Measurements from ENCODE around the gene KIAA0930. TPM values are rescaled to one million over a fixed set of nuclear protein-coding genes. Genes with fewer than 3 reads are reported as not detected.

Gene KIAA0930
- total and polyA plus RNA-seq, 2 experiments from 2014 or later: 15.0 to 78.6 TPM

- TF ChIP-seq REST (IDR thresholded peaks at IDR 0.05; ENCODE audit: unreplicated experiment) (no peak), EZH2 (IDR thresholded peaks at IDR 0.05; ENCODE audit: low read depth, unreplicated experiment) (no peak), POLR2AphosphoS5 (IDR thresholded peaks at IDR 0.05; ENCODE audit: low read depth) (no peak), JUNB (IDR thresholded peaks at IDR 0.05; ENCODE audit: unreplicated experiment) (no peak), ZNF331 (CRISPR knock-in tag; IDR thresholded peaks at IDR 0.05; ENCODE audit: low read depth) (no peak), STAT1 (IDR thresholded peaks at IDR 0.05; ENCODE audit: unreplicated experiment) (no peak), CREB1 (CRISPR knock-in tag; IDR thresholded peaks at IDR 0.05; ENCODE audit: low read depth) (no peak), NANOG (IDR thresholded peaks at IDR 0.05; ENCODE audit: borderline replicate concordance) (no peak), EZH2phosphoT487 (IDR thresholded peaks at IDR 0.05; ENCODE audit: unreplicated experiment) (no peak), ZNF114 (CRISPR knock-in tag; IDR thresholded peaks at IDR 0.05) (no peak)
- TF ChIP-seq, protein P1, sequence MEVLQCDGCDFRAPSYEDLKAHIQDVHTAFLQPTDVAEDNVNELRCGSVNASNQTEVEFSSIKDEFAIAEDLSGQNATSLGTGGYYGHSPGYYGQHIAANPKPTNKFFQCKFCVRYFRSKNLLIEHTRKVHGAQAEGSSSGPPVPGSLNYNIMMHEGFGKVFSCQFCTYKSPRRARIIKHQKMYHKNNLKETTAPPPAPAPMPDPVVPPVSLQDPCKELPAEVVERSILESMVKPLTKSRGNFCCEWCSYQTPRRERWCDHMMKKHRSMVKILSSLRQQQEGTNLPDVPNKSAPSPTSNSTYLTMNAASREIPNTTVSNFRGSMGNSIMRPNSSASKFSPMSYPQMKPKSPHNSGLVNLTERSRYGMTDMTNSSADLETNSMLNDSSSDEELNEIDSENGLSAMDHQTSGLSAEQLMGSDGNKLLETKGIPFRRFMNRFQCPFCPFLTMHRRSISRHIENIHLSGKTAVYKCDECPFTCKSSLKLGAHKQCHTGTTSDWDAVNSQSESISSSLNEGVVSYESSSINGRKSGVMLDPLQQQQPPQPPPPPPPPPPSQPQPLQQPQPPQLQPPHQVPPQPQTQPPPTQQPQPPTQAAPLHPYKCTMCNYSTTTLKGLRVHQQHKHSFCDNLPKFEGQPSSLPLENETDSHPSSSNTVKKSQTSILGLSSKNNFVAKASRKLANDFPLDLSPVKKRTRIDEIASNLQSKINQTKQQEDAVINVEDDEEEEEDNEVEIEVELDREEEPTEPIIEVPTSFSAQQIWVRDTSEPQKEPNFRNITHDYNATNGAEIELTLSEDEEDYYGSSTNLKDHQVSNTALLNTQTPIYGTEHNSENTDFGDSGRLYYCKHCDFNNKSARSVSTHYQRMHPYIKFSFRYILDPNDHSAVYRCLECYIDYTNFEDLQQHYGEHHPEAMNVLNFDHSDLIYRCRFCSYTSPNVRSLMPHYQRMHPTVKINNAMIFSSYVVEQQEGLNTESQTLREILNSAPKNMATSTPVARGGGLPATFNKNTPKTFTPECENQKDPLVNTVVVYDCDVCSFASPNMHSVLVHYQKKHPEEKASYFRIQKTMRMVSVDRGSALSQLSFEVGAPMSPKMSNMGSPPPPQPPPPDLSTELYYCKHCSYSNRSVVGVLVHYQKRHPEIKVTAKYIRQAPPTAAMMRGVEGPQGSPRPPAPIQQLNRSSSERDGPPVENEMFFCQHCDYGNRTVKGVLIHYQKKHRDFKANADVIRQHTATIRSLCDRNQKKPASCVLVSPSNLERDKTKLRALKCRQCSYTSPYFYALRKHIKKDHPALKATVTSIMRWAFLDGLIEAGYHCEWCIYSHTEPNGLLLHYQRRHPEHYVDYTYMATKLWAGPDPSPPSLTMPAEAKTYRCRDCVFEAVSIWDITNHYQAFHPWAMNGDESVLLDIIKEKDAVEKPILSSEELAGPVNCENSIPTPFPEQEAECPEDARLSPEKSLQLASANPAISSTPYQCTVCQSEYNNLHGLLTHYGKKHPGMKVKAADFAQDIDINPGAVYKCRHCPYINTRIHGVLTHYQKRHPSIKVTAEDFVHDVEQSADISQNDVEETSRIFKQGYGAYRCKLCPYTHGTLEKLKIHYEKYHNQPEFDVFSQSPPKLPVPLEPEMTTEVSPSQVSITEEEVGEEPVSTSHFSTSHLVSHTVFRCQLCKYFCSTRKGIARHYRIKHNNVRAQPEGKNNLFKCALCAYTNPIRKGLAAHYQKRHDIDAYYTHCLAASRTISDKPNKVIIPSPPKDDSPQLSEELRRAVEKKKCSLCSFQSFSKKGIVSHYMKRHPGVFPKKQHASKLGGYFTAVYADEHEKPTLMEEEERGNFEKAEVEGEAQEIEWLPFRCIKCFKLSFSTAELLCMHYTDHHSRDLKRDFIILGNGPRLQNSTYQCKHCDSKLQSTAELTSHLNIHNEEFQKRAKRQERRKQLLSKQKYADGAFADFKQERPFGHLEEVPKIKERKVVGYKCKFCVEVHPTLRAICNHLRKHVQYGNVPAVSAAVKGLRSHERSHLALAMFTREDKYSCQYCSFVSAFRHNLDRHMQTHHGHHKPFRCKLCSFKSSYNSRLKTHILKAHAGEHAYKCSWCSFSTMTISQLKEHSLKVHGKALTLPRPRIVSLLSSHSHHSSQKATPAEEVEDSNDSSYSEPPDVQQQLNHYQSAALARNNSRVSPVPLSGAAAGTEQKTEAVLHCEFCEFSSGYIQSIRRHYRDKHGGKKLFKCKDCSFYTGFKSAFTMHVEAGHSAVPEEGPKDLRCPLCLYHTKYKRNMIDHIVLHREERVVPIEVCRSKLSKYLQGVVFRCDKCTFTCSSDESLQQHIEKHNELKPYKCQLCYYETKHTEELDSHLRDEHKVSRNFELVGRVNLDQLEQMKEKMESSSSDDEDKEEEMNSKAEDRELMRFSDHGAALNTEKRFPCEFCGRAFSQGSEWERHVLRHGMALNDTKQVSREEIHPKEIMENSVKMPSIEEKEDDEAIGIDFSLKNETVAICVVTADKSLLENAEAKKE (CRISPR knock-in tag; IDR thresholded peaks at IDR 0.05): no peak
- TF ChIP-seq, protein P2, sequence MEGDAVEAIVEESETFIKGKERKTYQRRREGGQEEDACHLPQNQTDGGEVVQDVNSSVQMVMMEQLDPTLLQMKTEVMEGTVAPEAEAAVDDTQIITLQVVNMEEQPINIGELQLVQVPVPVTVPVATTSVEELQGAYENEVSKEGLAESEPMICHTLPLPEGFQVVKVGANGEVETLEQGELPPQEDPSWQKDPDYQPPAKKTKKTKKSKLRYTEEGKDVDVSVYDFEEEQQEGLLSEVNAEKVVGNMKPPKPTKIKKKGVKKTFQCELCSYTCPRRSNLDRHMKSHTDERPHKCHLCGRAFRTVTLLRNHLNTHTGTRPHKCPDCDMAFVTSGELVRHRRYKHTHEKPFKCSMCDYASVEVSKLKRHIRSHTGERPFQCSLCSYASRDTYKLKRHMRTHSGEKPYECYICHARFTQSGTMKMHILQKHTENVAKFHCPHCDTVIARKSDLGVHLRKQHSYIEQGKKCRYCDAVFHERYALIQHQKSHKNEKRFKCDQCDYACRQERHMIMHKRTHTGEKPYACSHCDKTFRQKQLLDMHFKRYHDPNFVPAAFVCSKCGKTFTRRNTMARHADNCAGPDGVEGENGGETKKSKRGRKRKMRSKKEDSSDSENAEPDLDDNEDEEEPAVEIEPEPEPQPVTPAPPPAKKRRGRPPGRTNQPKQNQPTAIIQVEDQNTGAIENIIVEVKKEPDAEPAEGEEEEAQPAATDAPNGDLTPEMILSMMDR (conservative IDR thresholded peaks at IDR 0.05; ENCODE audit: low read depth in 2 of 2): no peak
- Mint-ChIP-seq H3K36me3 (ENCODE audit: low read depth) (peaks cover 23% of the 10 kb centered on the region), H3K27ac (no peak overlapping the region), H3K4me1 (peaks cover 12% of the 10 kb centered on the region), H3K9me3 (no peaks in the 10 kb centered on the region), H3K4me3 (no peak overlapping the region), H3K27me3 (ENCODE audit: insufficient read depth, low read depth, poor library complexity) (peaks cover 4% of the 10 kb centered on the region)
- peaks cover 19% of the 10 kb centered on the region for H4K20me1 ChIP-seq (replicated peaks; ENCODE audit: insufficient read depth)
- no peak overlapping the region for H3K4me2 ChIP-seq
- 0 out of 2 replicates have a peak, but pooled peaks cover 14% of the 10 kb centered on the region for H3F3A ChIP-seq (replicated peaks; ENCODE audit: low read depth)
- no peak for DNase-seq (ENCODE audit: low spot score)
- H3K27me3 ChIP-seq (ENCODE audit: insufficient read depth): no peaks in the 10 kb centered on the region
- no peak overlapping the region for H2AFZ ChIP-seq
- H3K79me2 ChIP-seq (replicated peaks; ENCODE audit: insufficient read depth): peaks cover 24% of the 10 kb centered on the region
- no peak overlapping the region for H3K27ac ChIP-seq (ENCODE audit: low read depth)
- no peaks in the 10 kb centered on the region for H3K9me2 ChIP-seq (ENCODE audit: insufficient read depth)
- H3K4me3 ChIP-seq: no peak overlapping the region
- ATAC-seq: no peak
- peaks cover 11% of the 10 kb centered on the region; the same call in 1 of the 2 replicates for H3K36me3 ChIP-seq (ENCODE audit: insufficient read depth)
- peaks cover 10% of the 10 kb centered on the region for H3K4me1 ChIP-seq (ENCODE audit: insufficient read depth)
Measured at GRCh38 chr22:45155050-45155840, 85.4 kb downstream of the KIAA0930 start.

Measured in GM23338 (cell line).